Peyer's patch (tissue), 4 donors: ENCODE results near the gene DCP1A.

ENCODE experiments used
- CTCF ChIP-seq, 6 experiments: fragments of 450-650 bp in 4 of 6; fragments of 200-600 bp in 2 of 6; sonication (generic) in 1 of 6; IDR thresholded peaks; one replicate each; pipeline ENCODE4 v1.5.1; 2017 to 2019; ENCODE audit warnings: antibody characterized with exemption in 6 of 6, mild to moderate bottlenecking in 3 of 6, moderate library complexity in 1 of 6
- POLR2A ChIP-seq, 2 donors: fragments of 450-650 bp; IDR thresholded peaks; one replicate each; pipeline ENCODE4 v1.5.1; 2017; ENCODE audit warnings: antibody characterized with exemption in 2 of 2, mild to moderate bottlenecking in 2 of 2, moderate library complexity in 2 of 2

- TF ChIP-seq CTCF (IDR thresholded peaks at IDR 0.05): no peak
- TF ChIP-seq POLR2A (IDR thresholded peaks at IDR 0.05): no peak
Measured at GRCh38 chr3:53258600-53259426, 88.5 kb downstream of the DCP1A start.
